Loucy (cell line): Measurements from ENCODE around the gene SLAIN2.

Experiments
- H2AFZ ChIP-seq: fragments of 200-600 bp; sonication (generic); 2 replicates; pipeline ENCODE4 v1.6.0; 2016; ENCODE audit warnings: antibody characterized with exemption, mild to moderate bottlenecking, low read length, moderate library complexity
- H3F3A ChIP-seq: fragments of 200-600 bp; 2 replicates; pipeline ENCODE4 v1.6.0; 2016; ENCODE audit warnings: antibody characterized with exemption, low read depth, mild to moderate bottlenecking
- H3K27me3 ChIP-seq: fragments of 200-600 bp; sonication (generic); 2 replicates; pipeline ENCODE4 v1.6.1; 2014; ENCODE audit warnings: low read length, mild to moderate bottlenecking; ENCODE audit not compliant: insufficient read depth, poor library complexity, severe bottlenecking
- H3K36me3 ChIP-seq: fragments of 200-600 bp; sonication (generic); 2 replicates; pipeline ENCODE4 v1.6.1; 2016; ENCODE audit warnings: low read length; ENCODE audit not compliant: insufficient read depth
- H3K4me1 ChIP-seq: fragments of 200-600 bp; sonication (generic); 2 replicates; pipeline ENCODE4 v1.5.1; 2014; ENCODE audit warnings: low read length, mild to moderate bottlenecking; ENCODE audit not compliant: insufficient read depth, poor library complexity, severe bottlenecking
- H3K4me2 ChIP-seq: fragments of 200-600 bp; sonication (generic); 2 replicates; pipeline ENCODE4 v1.6.0; 2014; ENCODE audit warnings: antibody characterized with exemption, low read length, low read depth, mild to moderate bottlenecking; ENCODE audit not compliant: poor library complexity, severe bottlenecking
- H3K4me3 ChIP-seq: fragments of 200-600 bp; sonication (generic); 2 replicates; pipeline ENCODE4 v1.5.1; 2014; ENCODE audit warnings: low read length, mild to moderate bottlenecking, mixed read lengths; ENCODE audit not compliant: poor library complexity, severe bottlenecking
- H3K79me2 ChIP-seq: fragments of 200-600 bp; sonication (generic); 2 replicates; pipeline ENCODE4 v1.6.1; 2014; ENCODE audit warnings: low read length; ENCODE audit not compliant: insufficient read depth
- H3K9ac ChIP-seq: fragments of 200-600 bp; sonication (generic); 2 replicates; pipeline ENCODE4 v1.6.0; 2014; ENCODE audit warnings: mild to moderate bottlenecking, low read depth, low read length, moderate library complexity; ENCODE audit not compliant: poor library complexity, severe bottlenecking
- H3K9me2 ChIP-seq: fragments of 200-600 bp; sonication (generic); replicated peaks from 2 replicates; pipeline ENCODE4 v1.6.1; 2016; ENCODE audit warnings: low read depth, low read length, mixed read lengths
- H3K9me3 ChIP-seq: fragments of 200-600 bp; sonication (generic); 2 replicates; pipeline ENCODE4 v1.6.1; 2014; ENCODE audit warnings: mild to moderate bottlenecking, antibody characterized with exemption, low read length, low read depth; ENCODE audit not compliant: insufficient read depth
- H4K20me1 ChIP-seq: fragments of 200-600 bp; sonication (generic); 2 replicates; pipeline ENCODE4 v1.6.0; 2014; ENCODE audit warnings: antibody characterized with exemption, low read length, mild to moderate bottlenecking; ENCODE audit not compliant: insufficient read depth, poor library complexity, severe bottlenecking
- EZH2phosphoT487 ChIP-seq: fragments of 200-600 bp; IDR thresholded peaks from 2 replicates; pipeline ENCODE4 v1.6.1; 2018; ENCODE audit warnings: antibody characterized with exemption, mild to moderate bottlenecking, moderate library complexity, borderline replicate concordance
- TF ChIP-seq, protein P1 (sequence below): fragments of 200-600 bp; sonication (generic); conservative IDR thresholded peaks from 2 replicates; pipeline ENCODE4 v1.5.1; 2014; ENCODE audit warnings: mild to moderate bottlenecking, antibody characterized with exemption, low read length

Gene SLAIN2

DNA sequence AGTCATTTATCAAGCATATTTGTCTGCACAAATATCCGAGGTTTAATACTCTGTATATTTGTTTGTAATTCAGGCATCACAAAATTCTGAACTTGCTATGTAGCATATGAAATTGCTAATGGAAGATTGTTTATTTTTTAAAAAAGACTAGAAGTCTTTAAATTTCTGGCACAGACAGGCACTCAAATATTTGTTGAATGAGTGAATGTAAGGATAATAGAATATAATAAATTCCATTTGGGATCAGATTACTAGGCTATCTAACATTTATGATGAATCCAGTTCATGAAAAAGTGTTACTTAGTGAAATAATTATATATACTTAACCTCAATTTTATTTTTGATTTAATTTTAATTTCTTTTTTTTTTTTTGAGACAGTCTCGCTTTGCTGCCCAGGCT is 41.3 kb upstream of the SLAIN2 start:
- no peak for TF ChIP-seq EZH2phosphoT487
- TF ChIP-seq, protein P1, sequence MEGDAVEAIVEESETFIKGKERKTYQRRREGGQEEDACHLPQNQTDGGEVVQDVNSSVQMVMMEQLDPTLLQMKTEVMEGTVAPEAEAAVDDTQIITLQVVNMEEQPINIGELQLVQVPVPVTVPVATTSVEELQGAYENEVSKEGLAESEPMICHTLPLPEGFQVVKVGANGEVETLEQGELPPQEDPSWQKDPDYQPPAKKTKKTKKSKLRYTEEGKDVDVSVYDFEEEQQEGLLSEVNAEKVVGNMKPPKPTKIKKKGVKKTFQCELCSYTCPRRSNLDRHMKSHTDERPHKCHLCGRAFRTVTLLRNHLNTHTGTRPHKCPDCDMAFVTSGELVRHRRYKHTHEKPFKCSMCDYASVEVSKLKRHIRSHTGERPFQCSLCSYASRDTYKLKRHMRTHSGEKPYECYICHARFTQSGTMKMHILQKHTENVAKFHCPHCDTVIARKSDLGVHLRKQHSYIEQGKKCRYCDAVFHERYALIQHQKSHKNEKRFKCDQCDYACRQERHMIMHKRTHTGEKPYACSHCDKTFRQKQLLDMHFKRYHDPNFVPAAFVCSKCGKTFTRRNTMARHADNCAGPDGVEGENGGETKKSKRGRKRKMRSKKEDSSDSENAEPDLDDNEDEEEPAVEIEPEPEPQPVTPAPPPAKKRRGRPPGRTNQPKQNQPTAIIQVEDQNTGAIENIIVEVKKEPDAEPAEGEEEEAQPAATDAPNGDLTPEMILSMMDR, result no peak

DNA sequence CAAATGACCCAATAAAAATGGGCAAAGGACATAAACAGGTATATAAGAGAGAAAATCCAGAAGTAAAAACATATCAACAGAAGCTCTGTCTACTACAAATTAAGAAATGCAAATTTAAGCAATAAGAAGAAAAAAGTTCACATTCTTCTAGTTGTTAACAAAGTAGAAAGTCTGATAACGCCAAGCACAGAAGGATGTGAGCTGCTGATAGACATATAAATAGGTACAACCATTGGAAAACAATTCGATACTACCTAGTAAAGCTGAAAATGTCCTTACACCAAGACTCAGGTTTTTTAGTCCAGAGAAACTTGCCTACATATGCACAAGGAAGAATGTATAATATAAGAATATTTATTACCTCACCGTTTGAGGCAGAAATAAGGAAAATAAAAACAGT is 35.8 kb upstream of the SLAIN2 start:
- no peaks in the 10 kb centered on the region for H4K20me1 ChIP-seq
- no peaks in the 10 kb centered on the region for H3K79me2 ChIP-seq
- no peak overlapping the region for H3K9ac ChIP-seq
- peaks cover 5% of the 10 kb centered on the region for H3K4me1 ChIP-seq
- H3K4me3 ChIP-seq, result no peak overlapping the region
- no peaks in the 10 kb centered on the region for H3K27me3 ChIP-seq
- no peaks in the 10 kb centered on the region for H3K9me2 ChIP-seq
- no peaks in the 10 kb centered on the region for H3K36me3 ChIP-seq
- no peak overlapping the region for H2AFZ ChIP-seq
- H3K9me3 ChIP-seq, result no peaks in the 10 kb centered on the region
- H3F3A ChIP-seq, result no peaks in the 10 kb centered on the region
- no peak overlapping the region for H3K4me2 ChIP-seq
- TF ChIP-seq EZH2phosphoT487, result no peak
- TF ChIP-seq, protein P1, result no peak

More for the DNA sequence above, 41.3 kb upstream of the SLAIN2 start:
- Histone ChIP-seq H3K9me2 (no peaks in the 10 kb centered on the region), H3K4me3 (no peak overlapping the region), H3K36me3 (no peaks in the 10 kb centered on the region), H3K79me2 (no peaks in the 10 kb centered on the region), H2AFZ (no peak overlapping the region), H3K9ac (no peak overlapping the region), H3K4me2 (no peak overlapping the region), H3K4me1 (no peaks in the 10 kb centered on the region), H3F3A (no peaks in the 10 kb centered on the region), H4K20me1 (no peaks in the 10 kb centered on the region), H3K27me3 (no peaks in the 10 kb centered on the region), H3K9me3 (no peaks in the 10 kb centered on the region)

DNA sequence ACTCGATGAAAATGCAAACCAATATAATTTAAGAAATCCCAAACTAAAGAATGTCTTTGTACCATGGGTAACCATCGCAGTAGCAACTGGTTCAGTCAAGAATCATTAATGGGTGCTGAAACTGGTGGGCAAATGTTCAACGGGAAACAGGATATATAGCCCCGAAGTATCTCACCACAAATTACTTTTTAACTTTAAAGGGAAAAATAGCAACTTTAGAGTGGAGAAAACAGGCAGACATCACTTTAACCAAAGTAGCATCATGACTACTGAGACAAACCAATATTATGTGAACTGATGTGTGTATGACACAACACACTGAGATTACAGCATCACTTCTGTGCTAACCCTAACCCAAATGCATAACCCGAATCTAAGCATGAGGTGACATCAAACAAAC is 33.8 kb upstream of the SLAIN2 start:
- Histone ChIP-seq H2AFZ (no peak overlapping the region), H3K4me3 (no peak overlapping the region), H3K27me3 (no peaks in the 10 kb centered on the region)

More for the DNA sequence above, 33.8 kb upstream of the SLAIN2 start:
- TF ChIP-seq, protein P1, result no peak
- TF ChIP-seq EZH2phosphoT487, result no peak
- H4K20me1 ChIP-seq, result no peaks in the 10 kb centered on the region
- no peaks in the 10 kb centered on the region for H3F3A ChIP-seq
- no peaks in the 10 kb centered on the region for H3K79me2 ChIP-seq
- no peaks in the 10 kb centered on the region for H3K9me2 ChIP-seq
- no peak overlapping the region for H3K4me2 ChIP-seq
- H3K9ac ChIP-seq, result no peak overlapping the region
- no peaks in the 10 kb centered on the region for H3K9me3 ChIP-seq
- no peaks in the 10 kb centered on the region for H3K36me3 ChIP-seq
- peaks cover 5% of the 10 kb centered on the region for H3K4me1 ChIP-seq
